ENCODE results near the gene NPVF.

The NPVF gene

GRCh38 chr7:25216837-25217236 lies 11.4 kb downstream of the NPVF start:
- no peak overlapping the region for H3K4me3 ChIP-seq (ENCODE audit: low read depth, low read length)
- DNase-seq (ENCODE audit: low read depth), result peak; percentile 15
- TF ChIP-seq, protein P1, sequence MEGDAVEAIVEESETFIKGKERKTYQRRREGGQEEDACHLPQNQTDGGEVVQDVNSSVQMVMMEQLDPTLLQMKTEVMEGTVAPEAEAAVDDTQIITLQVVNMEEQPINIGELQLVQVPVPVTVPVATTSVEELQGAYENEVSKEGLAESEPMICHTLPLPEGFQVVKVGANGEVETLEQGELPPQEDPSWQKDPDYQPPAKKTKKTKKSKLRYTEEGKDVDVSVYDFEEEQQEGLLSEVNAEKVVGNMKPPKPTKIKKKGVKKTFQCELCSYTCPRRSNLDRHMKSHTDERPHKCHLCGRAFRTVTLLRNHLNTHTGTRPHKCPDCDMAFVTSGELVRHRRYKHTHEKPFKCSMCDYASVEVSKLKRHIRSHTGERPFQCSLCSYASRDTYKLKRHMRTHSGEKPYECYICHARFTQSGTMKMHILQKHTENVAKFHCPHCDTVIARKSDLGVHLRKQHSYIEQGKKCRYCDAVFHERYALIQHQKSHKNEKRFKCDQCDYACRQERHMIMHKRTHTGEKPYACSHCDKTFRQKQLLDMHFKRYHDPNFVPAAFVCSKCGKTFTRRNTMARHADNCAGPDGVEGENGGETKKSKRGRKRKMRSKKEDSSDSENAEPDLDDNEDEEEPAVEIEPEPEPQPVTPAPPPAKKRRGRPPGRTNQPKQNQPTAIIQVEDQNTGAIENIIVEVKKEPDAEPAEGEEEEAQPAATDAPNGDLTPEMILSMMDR (IDR thresholded peaks at IDR 0.05; ENCODE audit: low read depth, low read length, missing control alignments), result peak; percentile 54

- DNase-seq (ENCODE audit: low read depth), result no peak
- TF ChIP-seq, protein P1 (IDR thresholded peaks at IDR 0.05; ENCODE audit: low read depth, low read length, missing control alignments), result peak; percentile 17
- no peak overlapping the region for H3K4me3 ChIP-seq (ENCODE audit: low read depth, low read length)
Observed at GRCh38 chr7:25215694-25216335, 12.5 kb downstream of the NPVF start.

GRCh38 chr7:25208525-25209221 lies 19.6 kb downstream of the NPVF start:
- TF ChIP-seq, protein P1 (IDR thresholded peaks at IDR 0.05; ENCODE audit: low read depth, low read length, missing control alignments), result no peak
- no peak overlapping the region for H3K4me3 ChIP-seq (ENCODE audit: low read depth, low read length)
- DNase-seq (ENCODE audit: low read depth), result no peak

- DNase-seq (ENCODE audit: low read depth), result no peak
- H3K4me3 ChIP-seq (ENCODE audit: low read depth, low read length), result no peak overlapping the region
- TF ChIP-seq, protein P1 (IDR thresholded peaks at IDR 0.05; ENCODE audit: low read depth, low read length, missing control alignments), result no peak
Observed at GRCh38 chr7:25207887-25208286, 20.4 kb downstream of the NPVF start.

DNA sequence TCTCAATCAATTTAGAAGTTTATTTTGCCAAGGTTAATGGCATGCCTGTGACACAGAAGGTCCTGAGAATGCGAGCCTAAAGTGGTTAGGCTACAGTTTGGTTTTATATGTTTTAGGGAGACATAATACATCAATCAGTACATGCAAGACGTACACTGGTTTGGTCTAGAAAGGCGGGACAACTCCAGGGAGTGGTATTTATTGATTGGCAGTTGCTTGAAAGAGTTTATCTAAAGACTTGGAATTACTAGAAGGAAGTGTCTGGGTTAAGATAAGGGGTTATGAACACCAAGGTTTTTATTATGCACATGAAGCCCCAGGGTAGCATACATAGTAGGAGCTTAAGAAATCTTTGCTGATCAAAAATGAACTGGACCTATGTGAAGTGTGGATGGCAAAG lies 21.5 kb downstream of the NPVF start:
- no peak for DNase-seq (ENCODE audit: low read depth)
- H3K4me3 ChIP-seq (ENCODE audit: low read depth, low read length), result no peak overlapping the region
- TF ChIP-seq, protein P1 (IDR thresholded peaks at IDR 0.05; ENCODE audit: low read depth, low read length, missing control alignments), result no peak

GRCh38 chr7:25196132-25196896 lies 32.0 kb downstream of the NPVF start:
- H3K4me3 ChIP-seq (ENCODE audit: low read depth, low read length), result no peak overlapping the region
- DNase-seq (ENCODE audit: low read depth), result no peak
- TF ChIP-seq, protein P1 (IDR thresholded peaks at IDR 0.05; ENCODE audit: low read depth, low read length, missing control alignments), result no peak

Data from GM12864 (cell line).